AG09309 (cell line): Measurements from ENCODE around the gene USP34.

Source experiments
- DNase-seq: peaks from one replicate; pipeline ENCODE4 v3.0.0-alpha.2; 2010; ENCODE audit warnings: low read depth
- H3K4me3 ChIP-seq: 2 replicates; pipeline ENCODE4 v1.5.1; 2011; ENCODE audit warnings: mild to moderate bottlenecking, low read depth, low read length, moderate library complexity; ENCODE audit not compliant: control insufficient read depth
- CTCF ChIP-seq: IDR thresholded peaks from 2 replicates; pipeline ENCODE4 v1.5.1; 2011; ENCODE audit warnings: mild to moderate bottlenecking, low read depth, low read length, inconsistent platforms; ENCODE audit not compliant: insufficient read depth, control insufficient read depth; ENCODE audit errors: missing control alignments

The USP34 gene

GRCh38 chr2:61470965-61471904 lies at the start of gene USP34:
USP34 (minus strand) TSS chr2:61471087; CDS start chr2:61470692, 395 bp downstream.
- TF ChIP-seq CTCF = no peak
- peak; percentile 78 for DNase-seq
- H3K4me3 ChIP-seq = peak within 1 kb of the TSS; percentile 92

- TF ChIP-seq CTCF = no peak
- DNase-seq = no peak
- H3K4me3 ChIP-seq = no peak overlapping the region
Observed at GRCh38 chr2:61520261-61520660, 49.4 kb upstream of the USP34 start.

- DNase-seq = no peak
- no peak for TF ChIP-seq CTCF
- H3K4me3 ChIP-seq = no peak overlapping the region
Observed at GRCh38 chr2:61512768-61513398, 42.0 kb upstream of the USP34 start.

GRCh38 chr2:61510674-61511671 lies 40.1 kb upstream of the USP34 start:
- DNase-seq = no peak
- TF ChIP-seq CTCF = no peak

GRCh38 chr2:61504949-61505348 lies 34.1 kb upstream of the USP34 start:
- no peak overlapping the region for H3K4me3 ChIP-seq
- no peak for TF ChIP-seq CTCF
- no peak for DNase-seq

More at GRCh38 chr2:61510674-61511671, 40.1 kb upstream of the USP34 start:
- no peak overlapping the region for H3K4me3 ChIP-seq

- no peak for TF ChIP-seq CTCF
- no peak overlapping the region for H3K4me3 ChIP-seq
Observed at GRCh38 chr2:61499060-61499459, 28.2 kb upstream of the USP34 start.

More at GRCh38 chr2:61499060-61499459, 28.2 kb upstream of the USP34 start:
- DNase-seq = no peak
